ENCODE results near the gene RARRES1. TPM values are rescaled to one million over a fixed set of nuclear protein-coding genes. Genes with fewer than 3 reads are reported as not detected.
A peak's percentile ranks its signal among the peaks of the same experiment; 100 is the strongest.

RARRES1 gene
- total RNA-seq, 1 experiment from 2014 or later, result 1.3 TPM

- CTCF ChIA-PET, result no interaction called here
- no peaks in the 10 kb centered on the region for H3K27me3 ChIP-seq (ENCODE audit: control insufficient read depth, insufficient read depth, low read length)
- no peaks in the 10 kb centered on the region for H3K4me1 ChIP-seq (ENCODE audit: control insufficient read depth, insufficient read depth, low read length)
- in situ Hi-C loops (cut with HindIII; ENCODE audit: low pct_unique_long_range_greater_than_20kb, low sequenced_read_pairs) (no loop called here), intact Hi-C loops (cut with micrococcal nuclease; ENCODE audit: unreplicated experiment) (no loop called here)
- H3K36me3 ChIP-seq (ENCODE audit: control insufficient read depth, insufficient read depth, low read length), result no peaks in the 10 kb centered on the region
- no TSS peak for BruUV-seq (replicated peaks)
- TF ChIP-seq POLR2AphosphoS5 (IDR thresholded peaks at IDR 0.05; ENCODE audit: low read depth, low read length), result no peak
- TF ChIP-seq TCF7L2 (IDR thresholded peaks at IDR 0.05; ENCODE audit: low read depth, low read length), result no peak
- 0 out of 2 replicates have a peak overlapping the region, but pooled peaks have one; percentile 15 for H3K27ac ChIP-seq (ENCODE audit: low read length)
- DNase-seq (ENCODE audit: low read depth, low spot score) (no peak), ATAC-seq (no peak)
- H3K9me3 ChIP-seq (ENCODE audit: control insufficient read depth, insufficient read depth, low read depth, low read length), result peaks cover 5% of the 10 kb centered on the region; the same call in 1 of the 2 replicates
- H3K4me3 ChIP-seq (ENCODE audit: low read depth in 2 of 2, low read length in 2 of 2), result no peak overlapping the region
- POLR2A ChIA-PET, result interaction anchor here (0.5 kb wide), 1 partner anchor 59 kb away, joined by 4 read pairs; no protein-coding TSS in a partner anchor
Observed at GRCh38 chr3:158739078-158739477, 6.8 kb upstream of the RARRES1 start.

GRCh38 chr3:158738653-158739052 is 6.4 kb upstream of the RARRES1 start:
- intact Hi-C loops (cut with micrococcal nuclease; ENCODE audit: unreplicated experiment) (no loop called here), in situ Hi-C loops (cut with HindIII; ENCODE audit: low pct_unique_long_range_greater_than_20kb, low sequenced_read_pairs) (no loop called here)
- no peak overlapping the region for H3K4me3 ChIP-seq (ENCODE audit: low read depth in 2 of 2, low read length in 2 of 2)
- no peaks in the 10 kb centered on the region for H3K4me1 ChIP-seq (ENCODE audit: control insufficient read depth, insufficient read depth, low read length)
- CTCF ChIA-PET, result no interaction called here
- POLR2A ChIA-PET, result no interaction called here
- TF ChIP-seq TCF7L2 (IDR thresholded peaks at IDR 0.05; ENCODE audit: low read depth, low read length) (no peak), SIN3A (IDR thresholded peaks at IDR 0.05; ENCODE audit: borderline replicate concordance, insufficient read depth, low read depth, low read length) (no peak), REST (IDR thresholded peaks at IDR 0.05; ENCODE audit: insufficient read depth in 1 of 2, low read depth in 2 of 2, low read length in 1 of 2) (no peak), POLR2AphosphoS5 (IDR thresholded peaks at IDR 0.05; ENCODE audit: low read depth, low read length) (no peak)
- TF ChIP-seq, protein P1, sequence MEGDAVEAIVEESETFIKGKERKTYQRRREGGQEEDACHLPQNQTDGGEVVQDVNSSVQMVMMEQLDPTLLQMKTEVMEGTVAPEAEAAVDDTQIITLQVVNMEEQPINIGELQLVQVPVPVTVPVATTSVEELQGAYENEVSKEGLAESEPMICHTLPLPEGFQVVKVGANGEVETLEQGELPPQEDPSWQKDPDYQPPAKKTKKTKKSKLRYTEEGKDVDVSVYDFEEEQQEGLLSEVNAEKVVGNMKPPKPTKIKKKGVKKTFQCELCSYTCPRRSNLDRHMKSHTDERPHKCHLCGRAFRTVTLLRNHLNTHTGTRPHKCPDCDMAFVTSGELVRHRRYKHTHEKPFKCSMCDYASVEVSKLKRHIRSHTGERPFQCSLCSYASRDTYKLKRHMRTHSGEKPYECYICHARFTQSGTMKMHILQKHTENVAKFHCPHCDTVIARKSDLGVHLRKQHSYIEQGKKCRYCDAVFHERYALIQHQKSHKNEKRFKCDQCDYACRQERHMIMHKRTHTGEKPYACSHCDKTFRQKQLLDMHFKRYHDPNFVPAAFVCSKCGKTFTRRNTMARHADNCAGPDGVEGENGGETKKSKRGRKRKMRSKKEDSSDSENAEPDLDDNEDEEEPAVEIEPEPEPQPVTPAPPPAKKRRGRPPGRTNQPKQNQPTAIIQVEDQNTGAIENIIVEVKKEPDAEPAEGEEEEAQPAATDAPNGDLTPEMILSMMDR (IDR thresholded peaks at IDR 0.05), result no peak
- H3K27me3 ChIP-seq (ENCODE audit: control insufficient read depth, insufficient read depth, low read length), result no peaks in the 10 kb centered on the region
- BruUV-seq (replicated peaks), result no TSS peak
- H3K27ac ChIP-seq (ENCODE audit: low read length), result no peak overlapping the region
- H3K9me3 ChIP-seq (ENCODE audit: control insufficient read depth, insufficient read depth, low read depth, low read length), result peaks cover 5% of the 10 kb centered on the region; the same call in 1 of the 2 replicates
- no peaks in the 10 kb centered on the region for H3K36me3 ChIP-seq (ENCODE audit: control insufficient read depth, insufficient read depth, low read length)
- ATAC-seq (no peak), DNase-seq (ENCODE audit: low read depth, low spot score) (no peak)

DNA sequence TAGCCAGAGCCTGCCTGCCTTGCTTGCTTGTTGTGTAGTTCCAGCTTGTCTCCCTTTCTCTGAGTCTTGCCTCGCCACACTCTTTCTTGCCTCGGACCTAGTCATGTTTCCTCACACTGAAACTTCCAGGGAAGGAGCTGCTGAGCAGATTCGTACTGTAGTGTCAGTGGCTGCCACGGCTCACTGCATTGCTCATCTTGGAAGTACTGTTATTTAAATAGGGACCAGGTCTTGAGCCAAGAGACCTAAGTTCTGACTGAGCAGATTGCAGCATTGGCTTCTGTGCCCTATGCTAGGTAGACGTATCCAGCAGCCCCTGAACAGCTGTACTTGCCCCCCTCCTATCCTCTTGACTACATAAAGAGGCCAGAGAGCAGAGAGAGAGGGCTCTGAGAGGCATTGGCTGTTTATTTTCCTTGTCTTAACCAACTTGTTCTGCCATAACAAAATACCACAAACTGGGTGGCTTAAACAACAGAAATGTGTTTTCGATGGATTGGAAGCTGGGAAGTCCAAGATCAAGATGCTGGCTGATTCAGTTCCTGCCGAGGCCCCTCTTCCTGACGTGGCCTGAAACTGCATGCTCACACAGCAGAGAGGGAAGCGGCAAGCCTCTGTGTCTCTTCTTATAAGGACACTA is 5.8 kb upstream of the RARRES1 start:
- CTCF ChIA-PET, result no interaction called here
- POLR2A ChIA-PET, result no interaction called here
- no peaks in the 10 kb centered on the region for H3K36me3 ChIP-seq (ENCODE audit: control insufficient read depth, insufficient read depth, low read length)
- no peaks in the 10 kb centered on the region for H3K27me3 ChIP-seq (ENCODE audit: control insufficient read depth, insufficient read depth, low read length)
- H3K27ac ChIP-seq (ENCODE audit: low read length), result no peak overlapping the region
- TF ChIP-seq TCF7L2 (IDR thresholded peaks at IDR 0.05; ENCODE audit: low read depth, low read length) (no peak), REST (IDR thresholded peaks at IDR 0.05; ENCODE audit: insufficient read depth in 1 of 2, low read depth in 2 of 2, low read length in 1 of 2) (no peak), SIN3A (IDR thresholded peaks at IDR 0.05; ENCODE audit: borderline replicate concordance, insufficient read depth, low read depth, low read length) (no peak), POLR2AphosphoS5 (IDR thresholded peaks at IDR 0.05; ENCODE audit: low read depth, low read length) (no peak)
- TF ChIP-seq, protein P1 (IDR thresholded peaks at IDR 0.05), result no peak
- intact Hi-C loops (cut with micrococcal nuclease; ENCODE audit: unreplicated experiment), result no loop called here
- H3K9me3 ChIP-seq (ENCODE audit: control insufficient read depth, insufficient read depth, low read depth, low read length), result peaks cover 5% of the 10 kb centered on the region; the same call in 1 of the 2 replicates
- ATAC-seq, result no peak
- no TSS peak for BruUV-seq (replicated peaks)
- in situ Hi-C loops (cut with HindIII; ENCODE audit: low pct_unique_long_range_greater_than_20kb, low sequenced_read_pairs), result no loop called here
- no peaks in the 10 kb centered on the region for H3K4me1 ChIP-seq (ENCODE audit: control insufficient read depth, insufficient read depth, low read length)
- DNase-seq (ENCODE audit: low read depth, low spot score), result no peak
- H3K4me3 ChIP-seq (ENCODE audit: low read depth in 2 of 2, low read length in 2 of 2), result no peak overlapping the region
